HCT116 (cell line): ENCODE data around the gene CREB3. TPM values are rescaled to one million over a fixed set of nuclear protein-coding genes. Genes with fewer than 3 reads are reported as not detected.

Experiments
- ATAC-seq: fragments of 200-7000 bp; cut with Tn5 transposase; 2 replicates; pipeline ENCODE4 v1.9.1; 2020; ENCODE audit warnings: mild to moderate bottlenecking, moderate library complexity
- BruUV-seq: library from RNA; stranded (reverse); fragments of 400-500 nt; replicated peaks from 2 replicates; lab custom pipeline; 2021; lab: Mats Ljungman, UMichigan
- CTCF ChIA-PET: fragments of 300-600 bp; sonication (Branson Sonifier 250); formaldehyde crosslinking; loops from one replicate; lab custom pipeline; 2021; ENCODE audit warnings: antibody characterized with exemption; lab: Charles Lee
- POLR2A ChIA-PET: fragments of 300-600, 350-600 bp; sonication (Branson Sonifier 250); formaldehyde crosslinking; loops from one replicate; lab custom pipeline; 2021; ENCODE audit warnings: antibody characterized with exemption; lab: Charles Lee
- RAD21 ChIA-PET, 2 experiments: fragments of 300-600 bp; sonication (Branson Sonifier 250); formaldehyde crosslinking; loops; one replicate each; lab custom pipeline; 2023; ENCODE audit warnings: low total read pairs in 2 of 2; ENCODE audit not compliant: uncharacterized antibody in 2 of 2, unreplicated experiment in 2 of 2, low non-redundant PET in 1 of 2; lab: Charles Lee
- DNase-seq: peaks from one replicate; pipeline ENCODE4 v3.0.0-alpha.2; 2010; ENCODE audit warnings: low read depth, low spot score
- H2AFZ ChIP-seq: fragments of 200-600 bp; shearing (Covaris generic), sonication (generic); 2 replicates; pipeline ENCODE4 v1.6.1; 2017; ENCODE audit warnings: low read depth, mixed run types, mixed read lengths, antibody characterized with exemption, low read length; ENCODE audit not compliant: poor library complexity, severe bottlenecking
- H3K27ac ChIP-seq: 2 replicates; pipeline ENCODE4 v1.5.1; 2012; ENCODE audit warnings: low read depth, low read length
- H3K27me3 ChIP-seq: fragments of 200-600 bp; sonication (generic); 2 replicates; pipeline ENCODE4 v1.6.1; 2016; ENCODE audit warnings: mixed run types, low read length, mixed read lengths; ENCODE audit not compliant: insufficient read depth
- H3K36me3 ChIP-seq, 2 experiments: fragments of 200-500 bp in 1 of 2; fragments of 200-600 bp in 1 of 2; sonication (Bioruptor generic) in 1 of 2; sonication (generic) in 1 of 2; 2 replicates each; pipeline versions ENCODE4 v1.5.1 to v1.6.1; 2014 to 2016; ENCODE audit warnings: low read length in 2 of 2, inconsistent platforms in 1 of 2, mixed read lengths in 1 of 2, mixed run types in 1 of 2; ENCODE audit not compliant: insufficient read depth in 2 of 2, control insufficient read depth in 1 of 2
- H3K4me1 ChIP-seq, 2 experiments: fragments of 200-600 bp in 1 of 2; sonication (generic) in 1 of 2; 2 replicates each; pipeline versions ENCODE4 v1.5.1 to v1.6.1; 2012 to 2017; ENCODE audit warnings: low read length in 2 of 2, inconsistent platforms in 1 of 2, mild to moderate bottlenecking in 1 of 2, mixed read lengths in 1 of 2, mixed run types in 1 of 2, moderate library complexity in 1 of 2; ENCODE audit not compliant: insufficient read depth in 2 of 2, control insufficient read depth in 1 of 2
- H3K4me2 ChIP-seq: fragments of 200-600 bp; sonication (generic); 2 replicates; pipeline ENCODE4 v1.6.1; 2017; ENCODE audit warnings: mixed run types, low read length, mixed read lengths
- H3K4me3 ChIP-seq, 2 experiments: fragments of 200-600 bp in 1 of 2; sonication (generic) in 1 of 2; replicated peaks in 1 of 2; 2 replicates each; pipeline ENCODE4 v1.5.1; 2011 to 2016; ENCODE audit warnings: low read length in 2 of 2, control low read depth in 1 of 2, low read depth in 1 of 2, mild to moderate bottlenecking in 1 of 2, mixed read lengths in 1 of 2, mixed run types in 1 of 2
- H3K79me2 ChIP-seq: fragments of 200-600 bp; sonication (generic); 2 replicates; pipeline ENCODE4 v1.6.1; 2017; ENCODE audit warnings: mild to moderate bottlenecking, mixed run types, low read length, moderate library complexity, mixed read lengths; ENCODE audit not compliant: insufficient read depth
- H3K9ac ChIP-seq: fragments of 200-600 bp; sonication (generic); 2 replicates; pipeline ENCODE4 v1.6.1; 2016; ENCODE audit warnings: low read length, mixed read lengths
- H3K9me2 ChIP-seq: fragments of 200-600 bp; sonication (generic), shearing (Covaris generic); 2 replicates; pipeline ENCODE4 v1.6.1; 2017; ENCODE audit warnings: mixed run types, mild to moderate bottlenecking, moderate library complexity; ENCODE audit not compliant: insufficient read depth
- H3K9me3 ChIP-seq, 2 experiments: fragments of 200-500 bp in 1 of 2; fragments of 200-600 bp in 1 of 2; sonication (Bioruptor generic) in 1 of 2; sonication (generic) in 1 of 2; 2 replicates each; pipeline ENCODE4 v1.6.1; 2014 to 2017; ENCODE audit warnings: low read length in 2 of 2, mixed read lengths in 2 of 2, inconsistent platforms in 1 of 2, low read depth in 1 of 2, mild to moderate bottlenecking in 1 of 2, mixed run types in 1 of 2, moderate library complexity in 1 of 2; ENCODE audit not compliant: control insufficient read depth in 1 of 2, insufficient read depth in 1 of 2
- H4K20me1 ChIP-seq: fragments of 200-600 bp; sonication (generic), shearing (Covaris generic); 2 replicates; pipeline ENCODE4 v1.6.1; 2017; ENCODE audit warnings: mixed run types, mild to moderate bottlenecking, moderate library complexity; ENCODE audit not compliant: insufficient read depth
- EZH2 ChIP-seq: fragments of 200-600 bp; sonication (generic); IDR thresholded peaks from 2 replicates; pipeline ENCODE4 v1.6.1; 2017; ENCODE audit warnings: antibody characterized with exemption, mixed run types
- FOSL1 ChIP-seq: IDR thresholded peaks from 2 replicates; pipeline ENCODE4 v1.6.1; 2012; ENCODE audit warnings: low read depth
- JUND ChIP-seq: IDR thresholded peaks from 2 replicates; pipeline ENCODE4 v1.6.1; 2012
- POLR2A ChIP-seq: IDR thresholded peaks from 2 replicates; pipeline ENCODE4 v1.7.0; 2011; ENCODE audit warnings: borderline replicate concordance; ENCODE audit not compliant: insufficient read depth, insufficient read length; ENCODE audit errors: extremely low read depth
- POLR2AphosphoS5 ChIP-seq: IDR thresholded peaks from 2 replicates; pipeline ENCODE4 v1.6.1; 2011; ENCODE audit warnings: mild to moderate bottlenecking, low read depth, low read length, moderate library complexity
- TCF7L2 ChIP-seq: IDR thresholded peaks from 2 replicates; pipeline ENCODE4 v1.7.0; 2011; ENCODE audit warnings: borderline replicate concordance, inconsistent platforms; ENCODE audit not compliant: insufficient read depth, insufficient read length; ENCODE audit errors: extremely low read depth
- ZNF274 ChIP-seq: fragments of 200-500 bp; sonication (Bioruptor generic); IDR thresholded peaks from 2 replicates; pipeline ENCODE4 v1.6.1; 2014; ENCODE audit warnings: mild to moderate bottlenecking, low read depth, low read length, inconsistent platforms
- intact Hi-C: fragments of 100-400 bp; cut with micrococcal nuclease; formaldehyde crosslinking; loops from 2 replicates; pipeline ENCODE4 v1.10.0; 2022
- total RNA-seq: library from RNA; stranded (reverse); gene quantifications from one replicate; pipeline ENCODE4 v1.2.1, GENCODE V29; 2021; ENCODE audit not compliant: unreplicated experiment
- TF ChIP-seq, protein P1 (sequence below), 3 experiments: fragments of 200-600 bp in 1 of 3; sonication (generic) in 1 of 3; IDR thresholded peaks in 2 of 3; conservative IDR thresholded peaks in 1 of 3; 2 replicates each; pipeline ENCODE4 v1.5.1; 2012 to 2017; ENCODE audit warnings: low read depth in 2 of 3, low read length in 2 of 3, antibody characterized with exemption in 1 of 3, borderline replicate concordance in 1 of 3, control low read depth in 1 of 3, mild to moderate bottlenecking in 1 of 3, mixed read lengths in 1 of 3, mixed run types in 1 of 3, moderate library complexity in 1 of 3; ENCODE audit not compliant: insufficient read depth in 1 of 3

Gene CREB3
- total RNA-seq, 1 experiment from 2014 or later, result 22.3 TPM

DNA sequence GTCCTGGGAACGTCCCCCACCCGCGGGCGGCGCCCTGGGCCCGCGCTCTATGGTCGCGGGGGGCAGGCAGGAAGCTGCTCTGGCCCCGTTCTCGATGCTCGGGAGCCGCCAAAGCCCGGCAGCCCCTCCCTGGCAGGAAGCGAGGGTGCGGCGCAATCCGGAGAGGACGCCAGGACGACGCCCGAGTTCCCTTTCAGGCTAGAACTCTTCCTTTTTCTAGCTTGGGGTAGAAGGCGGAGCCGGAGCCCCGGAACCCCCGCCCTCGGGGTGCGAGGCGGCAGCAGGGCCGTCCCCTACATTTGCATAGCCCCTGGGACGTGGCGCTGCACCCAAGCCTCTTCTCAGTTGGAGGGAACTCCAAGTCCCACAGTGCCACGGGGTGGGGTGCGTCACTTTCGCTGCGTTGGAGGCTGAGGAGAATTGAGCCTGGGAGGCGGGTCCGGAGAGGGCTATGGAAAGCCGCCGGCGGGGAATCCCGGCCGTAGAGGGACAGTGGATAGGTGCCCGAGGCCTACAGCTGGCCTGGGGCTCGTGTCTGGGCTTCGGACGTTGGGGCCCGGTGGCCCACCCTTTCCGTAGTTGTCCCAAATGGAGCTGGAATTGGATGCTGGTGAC, at the start of gene CREB3, which contains the start of gene TLN1 (continued):
- TF ChIP-seq, protein P1, sequence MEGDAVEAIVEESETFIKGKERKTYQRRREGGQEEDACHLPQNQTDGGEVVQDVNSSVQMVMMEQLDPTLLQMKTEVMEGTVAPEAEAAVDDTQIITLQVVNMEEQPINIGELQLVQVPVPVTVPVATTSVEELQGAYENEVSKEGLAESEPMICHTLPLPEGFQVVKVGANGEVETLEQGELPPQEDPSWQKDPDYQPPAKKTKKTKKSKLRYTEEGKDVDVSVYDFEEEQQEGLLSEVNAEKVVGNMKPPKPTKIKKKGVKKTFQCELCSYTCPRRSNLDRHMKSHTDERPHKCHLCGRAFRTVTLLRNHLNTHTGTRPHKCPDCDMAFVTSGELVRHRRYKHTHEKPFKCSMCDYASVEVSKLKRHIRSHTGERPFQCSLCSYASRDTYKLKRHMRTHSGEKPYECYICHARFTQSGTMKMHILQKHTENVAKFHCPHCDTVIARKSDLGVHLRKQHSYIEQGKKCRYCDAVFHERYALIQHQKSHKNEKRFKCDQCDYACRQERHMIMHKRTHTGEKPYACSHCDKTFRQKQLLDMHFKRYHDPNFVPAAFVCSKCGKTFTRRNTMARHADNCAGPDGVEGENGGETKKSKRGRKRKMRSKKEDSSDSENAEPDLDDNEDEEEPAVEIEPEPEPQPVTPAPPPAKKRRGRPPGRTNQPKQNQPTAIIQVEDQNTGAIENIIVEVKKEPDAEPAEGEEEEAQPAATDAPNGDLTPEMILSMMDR (IDR thresholded peaks at IDR 0.05 in 2 of 3, conservative IDR thresholded peaks at IDR 0.05 in 1 of 3; ENCODE audit: borderline replicate concordance in 1 of 3, insufficient read depth in 1 of 3, low read depth in 2 of 3, low read length in 2 of 3), result no peak
- peak; percentile 61 for TF ChIP-seq POLR2A
- TF ChIP-seq POLR2AphosphoS5, result no peak; the same call in none of the 2 replicates
- no peak for TF ChIP-seq EZH2

GRCh38 chr9:35683323-35683722, 49.1 kb upstream of the CREB3 start:
- no peak for ATAC-seq
- no peak overlapping the region for H3K27ac ChIP-seq
- no peak for TF ChIP-seq JUND
- TF ChIP-seq POLR2AphosphoS5, result no peak
- TF ChIP-seq TCF7L2, result no peak
- TF ChIP-seq FOSL1, result no peak
- TF ChIP-seq ZNF274, result no peak
- no peak overlapping the region for H3K4me2 ChIP-seq
- no peaks in the 10 kb centered on the region for H3K27me3 ChIP-seq
- no peak overlapping the region for H3K9ac ChIP-seq
- no peaks in the 10 kb centered on the region for H3K9me2 ChIP-seq
- H3K9me3 ChIP-seq, result no peaks in the 10 kb centered on the region
- H3K79me2 ChIP-seq, result peaks cover 31% of the 10 kb centered on the region
- no TSS peak for BruUV-seq
- H3K4me1 ChIP-seq, result peaks cover 9 to 11% of the 10 kb centered on the region in 2 experiments
- ChIA-PET CTCF (interaction anchor here (1.3 kb wide), 1 partner anchor 13 kb away, joined by 4 read pairs; no protein-coding TSS in a partner anchor), RAD21 (no interaction called here), POLR2A (interaction anchor here (1.0 kb wide), 1 partner anchor 13 kb away, joined by 3 read pairs; no protein-coding TSS in a partner anchor)
- intact Hi-C loops, result no loop called here
- H2AFZ ChIP-seq, result no peak overlapping the region
- no peaks in the 10 kb centered on the region for H4K20me1 ChIP-seq
- H3K4me3 ChIP-seq, result no peak overlapping the region
- H3K36me3 ChIP-seq, result peaks cover 45 to 62% of the 10 kb centered on the region in 2 experiments; a peak in 3 of 4 replicates
- DNase-seq, result no peak
